HepG2 (cell line): ENCODE results near the gene CHRNG. TPM values are rescaled to one million over a fixed set of nuclear protein-coding genes. Genes with fewer than 3 reads are reported as not detected.

Experiments used
- ATAC-seq: fragments of 200-7000 bp; cut with Tn5 transposase; 3 replicates; pipeline ENCODE4 v1.9.1; 2020; ENCODE audit warnings: mild to moderate bottlenecking, moderate library complexity
- BruUV-seq: library from RNA; stranded (reverse); fragments of 400-500 nt; replicated peaks from 2 replicates; lab custom pipeline; 2021; lab: Mats Ljungman, UMichigan
- CTCF ChIA-PET: fragments of 300-600 bp; formaldehyde crosslinking; extraction: SDS; loops from one replicate; lab custom pipeline; 2021; ENCODE audit warnings: low total read pairs, inconsistent platforms, low intra/inter-chr PET ratio; lab: Yijun Ruan, JAX
- POLR2A ChIA-PET: fragments of 350-600 bp; sonication (Branson Sonifier 250); formaldehyde crosslinking; loops from one replicate; lab custom pipeline; 2020; ENCODE audit warnings: antibody characterized with exemption, inconsistent platforms; lab: Yijun Ruan, JAX
- DNase-seq: peaks from one replicate; pipeline ENCODE4 v3.0.0-alpha.2; 2015; ENCODE audit warnings: low spot score
- FAIRE-seq: peaks from 3 replicates; lab custom pipeline; 2011; peaks lifted over from hg19 to GRCh38; lab: Jason Lieb, UNC
- H2AFZ ChIP-seq: one replicate; pipeline ENCODE4 v1.6.1; 2011; ENCODE audit warnings: low read length, inconsistent platforms
- H3K27ac ChIP-seq: fragments of 300-600 bp; 3 replicates; pipeline ENCODE4 v1.8.0; 2011; ENCODE audit warnings: mixed run types, mild to moderate bottlenecking, mixed read lengths, low read length, inconsistent platforms; ENCODE audit not compliant: insufficient read depth; ENCODE audit errors: extremely low read length
- H3K27me3 ChIP-seq, 2 experiments: fragments of 200-600 bp in 1 of 2; 2 replicates in 1 of 2; 3 replicates in 1 of 2; pipeline versions ENCODE4 v1.6.0 to v1.8.0; 2011; ENCODE audit warnings: low read length in 2 of 2, mild to moderate bottlenecking in 2 of 2, moderate library complexity in 2 of 2, inconsistent platforms in 1 of 2; ENCODE audit not compliant: insufficient read depth in 2 of 2, control insufficient read depth in 1 of 2
- H3K36me3 ChIP-seq, 2 experiments: fragments of 200-600 bp in 1 of 2; replicated peaks in 1 of 2; 2 replicates in 1 of 2; 3 replicates in 1 of 2; pipeline versions ENCODE4 v1.5.1 to v1.8.0; 2011; ENCODE audit warnings: low read length in 2 of 2, inconsistent platforms in 1 of 2; ENCODE audit not compliant: insufficient read depth in 2 of 2, control insufficient read depth in 1 of 2
- H3K4me1 ChIP-seq: 2 replicates; pipeline ENCODE4 v1.5.1; 2012; ENCODE audit warnings: low read length, inconsistent platforms; ENCODE audit not compliant: insufficient read depth
- H3K4me2 ChIP-seq: 2 replicates; pipeline ENCODE4 v1.6.0; 2011; ENCODE audit warnings: low read depth, low read length, inconsistent platforms
- H3K4me3 ChIP-seq, 3 experiments: fragments of 200-600 bp in 1 of 3; sonication (generic), shearing (Covaris generic) in 1 of 3; replicated peaks in 1 of 3; 2 replicates each; pipeline ENCODE4 v1.5.1; 2011 to 2016; ENCODE audit warnings: low read length in 3 of 3, inconsistent platforms in 2 of 3, low read depth in 2 of 3, mild to moderate bottlenecking in 2 of 3, control low read depth in 1 of 3, mixed read lengths in 1 of 3; ENCODE audit not compliant: insufficient read depth in 1 of 3
- H3K79me2 ChIP-seq: one replicate; pipeline ENCODE4 v1.6.1; 2011; ENCODE audit warnings: low read length, inconsistent platforms; ENCODE audit not compliant: insufficient read depth
- H3K9ac ChIP-seq: 2 replicates; pipeline ENCODE4 v1.6.0; 2011; ENCODE audit warnings: mild to moderate bottlenecking, low read depth, low read length, inconsistent platforms; ENCODE audit not compliant: insufficient read depth
- H3K9me3 ChIP-seq: 2 replicates; pipeline ENCODE4 v1.5.1; 2012; ENCODE audit warnings: mild to moderate bottlenecking, low read length
- H4K20me1 ChIP-seq: 2 replicates; pipeline ENCODE4 v1.6.0; 2011; ENCODE audit warnings: inconsistent platforms, mild to moderate bottlenecking, low read length, moderate library complexity; ENCODE audit not compliant: insufficient read depth
- ARID5B ChIP-seq: IDR thresholded peaks from 2 replicates; pipeline ENCODE4 v1.4.0; 2020; ENCODE audit warnings: mild to moderate bottlenecking, missing genetic modification reagents
- CREBL2 ChIP-seq: sonication (generic); formaldehyde crosslinking; IDR thresholded peaks from 2 replicates; pipeline ENCODE4 v1.8.1; 2023; ENCODE audit warnings: missing genetic modification reagents, mild to moderate bottlenecking, borderline replicate concordance
- GLMP ChIP-seq: sonication (generic); formaldehyde crosslinking; IDR thresholded peaks from 2 replicates; pipeline ENCODE4 v1.9.0; 2021; ENCODE audit warnings: missing genetic modification reagents, mild to moderate bottlenecking, borderline replicate concordance
- HHEX ChIP-seq: IDR thresholded peaks from 2 replicates; pipeline ENCODE4 v1.6.1; 2016; ENCODE audit warnings: control low read depth
- HNF1B ChIP-seq: sonication (generic); formaldehyde crosslinking; IDR thresholded peaks from 2 replicates; pipeline ENCODE4 v1.5.1; 2020; ENCODE audit warnings: mild to moderate bottlenecking, moderate library complexity, missing genetic modification reagents
- IKZF5 ChIP-seq: IDR thresholded peaks from 2 replicates; pipeline ENCODE4 v1.6.1; 2018; ENCODE audit warnings: missing genetic modification reagents, mild to moderate bottlenecking, missing compliant biosample characterization
- MEIS2 ChIP-seq: sonication (generic); formaldehyde crosslinking; IDR thresholded peaks from 2 replicates; pipeline ENCODE4 v1.9.0; 2021; ENCODE audit warnings: mild to moderate bottlenecking, missing genetic modification reagents
- NFIC ChIP-seq: IDR thresholded peaks from 2 replicates; pipeline ENCODE4 v1.6.1; 2012; ENCODE audit warnings: mild to moderate bottlenecking, low read length, inconsistent platforms
- NR0B2 ChIP-seq: sonication (generic); formaldehyde crosslinking; IDR thresholded peaks from 2 replicates; pipeline ENCODE4 v1.4.0; 2020; ENCODE audit warnings: mild to moderate bottlenecking, missing genetic modification reagents
- PTBP1 ChIP-seq: fragments of 200-400 bp; formaldehyde crosslinking; IDR thresholded peaks from 2 replicates; pipeline ENCODE4 v1.6.1; 2018; ENCODE audit warnings: low read length, low read depth; ENCODE audit not compliant: poor library complexity, severe bottlenecking
- RFX1 ChIP-seq: fragments of 450-650 bp; IDR thresholded peaks from 2 replicates; pipeline ENCODE4 v1.6.1; 2017
- ZNF281 ChIP-seq: sonication (generic); formaldehyde crosslinking; IDR thresholded peaks from 2 replicates; pipeline ENCODE4 v1.4.0; 2020; ENCODE audit warnings: missing genetic modification reagents, borderline replicate concordance
- WGBS: methylation state at CpG from one replicate; pipeline ENCODE4 v1.1.6; 2017; ENCODE audit warnings: low lambda C conversion rate; 5-methylcytosine and 5-hydroxymethylcytosine counted together
- in situ Hi-C: cut with HindIII; loops from 2 replicates; pipeline ENCODE4 v1.10.0; 2017; ENCODE audit warnings: low pct_unique_long_range_greater_than_20kb; ENCODE audit not compliant: extremely low pct_ligation_motif_present
- intact Hi-C: fragments of 100-400 bp; cut with micrococcal nuclease; formaldehyde crosslinking; loops from one replicate; pipeline ENCODE4 v1.10.0; 2022; ENCODE audit not compliant: unreplicated experiment
- polyA plus RNA-seq, 8 experiments: library from polyadenylated mRNA; depleted of rRNA in 3 of 8; stranded (reverse) in 7 of 8; unstranded in 1 of 8; fragments of >200 nt; fragmentation: Illumina TruSeq in 4 of 8; extraction: Trizol in 4 of 8; gene quantifications; 2 replicates each; pipeline versions ENCODE4 v1.2.1 to v1.2.3, GENCODE V29; 2011 to 2016; ENCODE audit warnings: low read depth in 4 of 8, missing spikeins in 1 of 8, mixed read lengths in 1 of 8; ENCODE audit not compliant: insufficient read depth in 1 of 8
- total RNA-seq, 5 experiments: library from RNA; depleted of rRNA; stranded (reverse); fragments of >200 nt; fragmentation: Illumina TruSeq; extraction: Trizol; gene quantifications; 2 replicates each; pipeline ENCODE4 v1.2.3, GENCODE V29; 2016; ENCODE audit warnings: low read depth in 1 of 5

CHRNG gene
- total and polyA plus RNA-seq, 2 of the 13 experiments (the other 11 are each of a cell fraction or from before 2014, with no cell fraction given) = not detected

- DNase-seq = no peak
- no peak for TF ChIP-seq IKZF5 (CRISPR knock-in tag)
- TF ChIP-seq NFIC = no peak
- TF ChIP-seq CREBL2 = no peak
- TF ChIP-seq HNF1B (CRISPR knock-in tag) = no peak
- no peak for TF ChIP-seq GLMP
- no peak for TF ChIP-seq PTBP1
- no peak for TF ChIP-seq MEIS2 (CRISPR knock-in tag)
- TF ChIP-seq NR0B2 (CRISPR knock-in tag) = no peak
- TF ChIP-seq ARID5B (CRISPR knock-in tag) = no peak
- TF ChIP-seq ZNF281 = no peak
- TF ChIP-seq HHEX (CRISPR knock-in tag) = no peak
- TF ChIP-seq RFX1 = no peak
Measured at GRCh38 chr2:232492963-232493700, 46.4 kb upstream of the CHRNG start.

More at GRCh38 chr2:232492963-232493700, 46.4 kb upstream of the CHRNG start:
- POLR2A ChIA-PET = no interaction called here
- ATAC-seq (no peak), FAIRE-seq (no peak)
- Histone ChIP-seq H3K4me1 (no peaks in the 10 kb centered on the region), H3K4me2 (no peak overlapping the region), H3K79me2 (no peaks in the 10 kb centered on the region), H2AFZ (no peak overlapping the region), H3K36me3 (no peaks in the 10 kb centered on the region), H3K27me3 (peaks cover 23 to 93% of the 10 kb centered on the region in 2 experiments), H3K27ac (no peak overlapping the region), H3K9ac (no peak overlapping the region), H4K20me1 (no peaks in the 10 kb centered on the region), H3K9me3 (no peaks in the 10 kb centered on the region), H3K4me3 (no peak overlapping the region)
- WGBS = 8% methylated on average over 12 of the region's 24 CpGs
- no TSS peak for BruUV-seq
- CTCF ChIA-PET = no interaction called here
- in situ Hi-C loops (no loop called here), intact Hi-C loops (no loop called here)
